RWPE2 (cell line): ENCODE results near the gene MRPL55.

ENCODE experiments used
- ATAC-seq: fragments of 200-7000 bp; cut with Tn5 transposase; 3 replicates; pipeline ENCODE4 v1.9.1; 2021; ENCODE audit warnings: low read depth
- DNase-seq: peaks from one replicate; pipeline ENCODE4 v3.0.0-alpha.2; 2020; ENCODE audit warnings: low spot score
- H3K27ac ChIP-seq: fragments of 450-650 bp; 2 replicates; pipeline ENCODE4 v1.5.1; 2017; ENCODE audit warnings: mild to moderate bottlenecking; ENCODE audit not compliant: poor library complexity, severe bottlenecking
- H3K27me3 ChIP-seq: fragments of 250-450 bp; sonication (Bioruptor Pico); 2 replicates; pipeline ENCODE4 v1.5.1; 2021; ENCODE audit warnings: mild to moderate bottlenecking, moderate library complexity; ENCODE audit not compliant: insufficient read depth, poor library complexity, severe bottlenecking
- H3K36me3 ChIP-seq: fragments of 250-450 bp; sonication (Bioruptor Pico); 2 replicates; pipeline ENCODE4 v1.5.1; 2020; ENCODE audit warnings: low read depth, mild to moderate bottlenecking, moderate library complexity
- H3K4me1 ChIP-seq: fragments of 250-450 bp; sonication (Bioruptor Pico); 2 replicates; pipeline ENCODE4 v1.5.1; 2021; ENCODE audit warnings: mild to moderate bottlenecking, moderate library complexity; ENCODE audit not compliant: insufficient read depth, poor library complexity, severe bottlenecking
- H3K4me3 ChIP-seq: fragments of 250-450 bp; sonication (Bioruptor Pico); 2 replicates; pipeline ENCODE4 v1.5.1; 2021; ENCODE audit warnings: mild to moderate bottlenecking, moderate library complexity; ENCODE audit not compliant: severe bottlenecking
- H3K9me3 ChIP-seq: fragments of 250-450 bp; sonication (Bioruptor Pico); 2 replicates; pipeline ENCODE4 v1.5.1; 2021; ENCODE audit warnings: mild to moderate bottlenecking, moderate library complexity; ENCODE audit not compliant: severe bottlenecking
- TF ChIP-seq, protein P1 (sequence below): fragments of 450-650 bp; IDR thresholded peaks from one replicate; pipeline ENCODE4 v1.5.1; 2017; ENCODE audit warnings: mild to moderate bottlenecking, moderate library complexity; ENCODE audit not compliant: poor library complexity, severe bottlenecking

The MRPL55 gene

GRCh38 chr1:228087771-228088251 is 21.3 kb downstream of the MRPL55 start:
- H3K4me1 ChIP-seq: peaks cover 44% of the 10 kb centered on the region
- no peak overlapping the region for H3K4me3 ChIP-seq
- DNase-seq (no peak), ATAC-seq (peak; percentile 89)
- H3K9me3 ChIP-seq: no peaks in the 10 kb centered on the region
- H3K27ac ChIP-seq: peak overlapping the region; percentile 73
- H3K27me3 ChIP-seq: no peaks in the 10 kb centered on the region
- peaks cover 41% of the 10 kb centered on the region for H3K36me3 ChIP-seq
- TF ChIP-seq, protein P1, sequence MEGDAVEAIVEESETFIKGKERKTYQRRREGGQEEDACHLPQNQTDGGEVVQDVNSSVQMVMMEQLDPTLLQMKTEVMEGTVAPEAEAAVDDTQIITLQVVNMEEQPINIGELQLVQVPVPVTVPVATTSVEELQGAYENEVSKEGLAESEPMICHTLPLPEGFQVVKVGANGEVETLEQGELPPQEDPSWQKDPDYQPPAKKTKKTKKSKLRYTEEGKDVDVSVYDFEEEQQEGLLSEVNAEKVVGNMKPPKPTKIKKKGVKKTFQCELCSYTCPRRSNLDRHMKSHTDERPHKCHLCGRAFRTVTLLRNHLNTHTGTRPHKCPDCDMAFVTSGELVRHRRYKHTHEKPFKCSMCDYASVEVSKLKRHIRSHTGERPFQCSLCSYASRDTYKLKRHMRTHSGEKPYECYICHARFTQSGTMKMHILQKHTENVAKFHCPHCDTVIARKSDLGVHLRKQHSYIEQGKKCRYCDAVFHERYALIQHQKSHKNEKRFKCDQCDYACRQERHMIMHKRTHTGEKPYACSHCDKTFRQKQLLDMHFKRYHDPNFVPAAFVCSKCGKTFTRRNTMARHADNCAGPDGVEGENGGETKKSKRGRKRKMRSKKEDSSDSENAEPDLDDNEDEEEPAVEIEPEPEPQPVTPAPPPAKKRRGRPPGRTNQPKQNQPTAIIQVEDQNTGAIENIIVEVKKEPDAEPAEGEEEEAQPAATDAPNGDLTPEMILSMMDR: no peak

DNA sequence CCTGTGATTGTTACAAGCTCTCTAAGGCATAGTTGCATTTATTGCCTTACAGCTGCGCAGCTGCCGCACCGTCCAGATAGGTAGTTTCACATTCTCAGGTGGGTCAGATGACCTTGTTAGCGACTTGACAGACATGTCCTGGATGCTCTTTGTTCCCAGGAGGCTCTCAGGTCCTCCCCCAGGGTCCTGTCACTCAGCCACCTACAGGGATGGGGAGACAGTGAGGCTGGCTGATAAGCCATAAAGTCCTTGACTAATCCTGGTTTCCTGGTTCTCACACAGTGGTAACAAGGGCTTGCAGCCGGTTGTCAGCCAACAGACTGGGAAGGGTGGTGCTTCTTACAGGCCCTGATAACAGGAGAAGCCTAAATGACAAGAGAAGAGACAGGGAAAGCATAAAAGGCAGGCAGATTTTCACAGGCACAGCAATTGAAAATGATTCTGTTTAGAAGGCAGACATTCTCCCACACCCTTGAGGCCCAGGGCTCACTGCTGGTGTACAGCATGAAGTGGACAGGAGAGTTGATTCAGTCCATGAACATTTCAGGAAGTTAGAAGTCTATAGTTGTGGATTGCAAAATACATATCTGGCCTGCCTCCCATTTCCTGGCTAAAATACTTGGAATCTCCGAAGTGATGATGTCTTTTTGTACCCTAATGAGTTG is 23.7 kb downstream of the MRPL55 start:
- Histone ChIP-seq H3K9me3 (no peaks in the 10 kb centered on the region), H3K36me3 (peaks cover 29% of the 10 kb centered on the region), H3K4me3 (no peak overlapping the region), H3K27me3 (no peaks in the 10 kb centered on the region), H3K4me1 (peaks cover 44% of the 10 kb centered on the region), H3K27ac (peak overlapping the region; percentile 73)
- peak; percentile 38; the same call in 2 of the 3 replicates for ATAC-seq
- TF ChIP-seq, protein P1: no peak
- no peak for DNase-seq

- H3K4me3 ChIP-seq: peak overlapping the region; percentile 88
- DNase-seq: no peak
- H3K4me1 ChIP-seq: peaks cover 44% of the 10 kb centered on the region
- ATAC-seq: no peak
- H3K36me3 ChIP-seq: peaks cover 29% of the 10 kb centered on the region
- H3K27me3 ChIP-seq: no peaks in the 10 kb centered on the region
- peak overlapping the region; percentile 73 for H3K27ac ChIP-seq
- no peaks in the 10 kb centered on the region for H3K9me3 ChIP-seq
- TF ChIP-seq, protein P1: no peak
These were observed 24.3 kb downstream of the MRPL55 start for GRCh38 chr1:228084797-228085196.

- Histone ChIP-seq H3K4me1 (peaks cover 44% of the 10 kb centered on the region), H3K9me3 (no peaks in the 10 kb centered on the region), H3K27me3 (no peaks in the 10 kb centered on the region), H3K27ac (peak overlapping the region; percentile 73), H3K36me3 (peaks cover 29% of the 10 kb centered on the region), H3K4me3 (peak overlapping the region; percentile 88)
- TF ChIP-seq, protein P1: no peak
- DNase-seq (no peak), ATAC-seq (no peak)
These were observed 24.8 kb downstream of the MRPL55 start for GRCh38 chr1:228084325-228084724.

DNA sequence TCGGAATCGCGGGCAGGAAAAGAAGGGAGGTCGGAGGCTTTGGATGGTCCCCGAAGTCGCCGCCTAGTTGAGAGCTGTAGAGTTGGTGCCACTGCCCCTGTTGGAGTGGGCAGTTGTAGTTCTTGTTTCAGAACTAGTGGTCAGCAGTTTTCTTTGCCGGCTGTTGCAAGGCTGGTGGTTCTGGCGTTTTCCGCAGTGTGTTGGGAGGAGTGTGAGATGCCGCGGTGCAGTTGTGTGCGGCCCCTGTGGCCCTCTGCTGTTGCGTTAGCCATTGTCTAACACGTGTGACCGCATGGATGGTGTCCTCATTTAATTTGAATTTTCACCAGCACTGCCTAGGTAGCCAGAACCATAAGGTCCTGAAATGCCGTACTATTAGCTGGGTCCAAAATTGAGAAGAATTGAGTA is 25.2 kb downstream of the MRPL55 start:
- ATAC-seq: no peak
- H3K36me3 ChIP-seq: peaks cover 25% of the 10 kb centered on the region
- DNase-seq: no peak
- H3K4me1 ChIP-seq: peaks cover 44% of the 10 kb centered on the region
- no peaks in the 10 kb centered on the region for H3K27me3 ChIP-seq
- peak overlapping the region; percentile 73 for H3K27ac ChIP-seq
- peak overlapping the region; percentile 88 for H3K4me3 ChIP-seq
- H3K9me3 ChIP-seq: no peaks in the 10 kb centered on the region
- TF ChIP-seq, protein P1: no peak
